Activated CD8-positive, alpha-beta memory T cell treated with anti-CD3 and anti-CD28 coated beads, Interleukin-2, amount 10 ng/mL, durations not matched to agents 7 days and 5 days (primary cell): ENCODE data around the gene GSAP. TPM values are rescaled to one million over a fixed set of nuclear protein-coding genes. Genes with fewer than 3 reads are reported as not detected.
"Not testable (repeated sequence)": the region's sequence is repeated elsewhere in the genome, so short reads cannot be mapped to it uniquely, and the experiment has no call there.

Source experiments
- ATAC-seq: fragments of 150-1000 bp; cut with Tn5 transposase; one replicate; pipeline ENCODE4 v1.10.0; 2021; ENCODE audit warnings: moderate library complexity
- CTCF ChIA-PET: fragments of 350-600 bp; sonication (Branson Sonifier 250); formaldehyde crosslinking; loops from one replicate; lab custom pipeline; 2021; ENCODE audit warnings: antibody characterized with exemption; lab: Charles Lee
- DNase-seq: peaks from one replicate; pipeline ENCODE4 v3.0.0-alpha.2; 2020
- H3K27ac Mint-ChIP-seq: one replicate; pipeline ENCODE4 v1.8.0; 2021; ENCODE audit warnings: mild to moderate bottlenecking, mixed read lengths
- H3K27me3 Mint-ChIP-seq: one replicate; pipeline ENCODE4 v1.8.0; 2021; ENCODE audit warnings: mixed read lengths
- H3K36me3 Mint-ChIP-seq: one replicate; pipeline ENCODE4 v1.8.0; 2021; ENCODE audit warnings: mild to moderate bottlenecking, mixed read lengths
- H3K4me1 Mint-ChIP-seq: one replicate; pipeline ENCODE4 v1.8.0; 2021; ENCODE audit warnings: mixed read lengths
- H3K4me3 Mint-ChIP-seq: one replicate; pipeline ENCODE4 v1.8.0; 2021; ENCODE audit warnings: mild to moderate bottlenecking, moderate library complexity, mixed read lengths
- H3K9me3 Mint-ChIP-seq: one replicate; pipeline ENCODE4 v1.8.0; 2022; ENCODE audit warnings: low read depth, mixed read lengths
- total RNA-seq, 2 experiments: library from RNA; stranded (reverse); gene quantifications; one replicate each; pipeline ENCODE4 v1.2.3, GENCODE V29; 2021

Gene GSAP
- total RNA-seq, 2 experiments from 2014 or later, result 3.5 to 4.0 TPM

GRCh38 chr7:77451950-77452349 lies 35.8 kb upstream of the GSAP start:
- H3K9me3 Mint-ChIP-seq, CTCF ChIA-PET, ATAC-seq, H3K27me3 Mint-ChIP-seq, H3K36me3 Mint-ChIP-seq, DNase-seq, H3K27ac Mint-ChIP-seq, H3K4me1 Mint-ChIP-seq: not testable (repeated sequence)
- H3K4me3 Mint-ChIP-seq, result peak overlapping the region; percentile 27

GRCh38 chr7:77450613-77451012 lies 34.5 kb upstream of the GSAP start:
- peaks cover 4% of the 10 kb centered on the region for H3K27me3 Mint-ChIP-seq
- CTCF ChIA-PET, result no interaction called here

GRCh38 chr7:77450054-77450453 lies 33.9 kb upstream of the GSAP start:
- peaks cover 4% of the 10 kb centered on the region for H3K4me1 Mint-ChIP-seq
- no peaks in the 10 kb centered on the region for H3K9me3 Mint-ChIP-seq
- H3K27ac Mint-ChIP-seq, result no peak overlapping the region
- ATAC-seq (no peak), DNase-seq (no peak)
- H3K4me3 Mint-ChIP-seq, result no peak overlapping the region
- H3K27me3 Mint-ChIP-seq, result peaks cover 3% of the 10 kb centered on the region
- CTCF ChIA-PET, result no interaction called here
- no peaks in the 10 kb centered on the region for H3K36me3 Mint-ChIP-seq

More at GRCh38 chr7:77450613-77451012, 34.5 kb upstream of the GSAP start:
- H3K36me3 Mint-ChIP-seq, result no peaks in the 10 kb centered on the region
- ATAC-seq (no peak), DNase-seq (no peak)
- H3K9me3 Mint-ChIP-seq, result no peaks in the 10 kb centered on the region
- H3K4me1 Mint-ChIP-seq, result peaks cover 4% of the 10 kb centered on the region
- no peak overlapping the region for H3K27ac Mint-ChIP-seq
- no peak overlapping the region for H3K4me3 Mint-ChIP-seq

- no peak overlapping the region for H3K4me3 Mint-ChIP-seq
- no peaks in the 10 kb centered on the region for H3K9me3 Mint-ChIP-seq
- DNase-seq (no peak), ATAC-seq (no peak)
- peaks cover 4% of the 10 kb centered on the region for H3K4me1 Mint-ChIP-seq
- no peak overlapping the region for H3K27ac Mint-ChIP-seq
- H3K27me3 Mint-ChIP-seq, result no peaks in the 10 kb centered on the region
- no peaks in the 10 kb centered on the region for H3K36me3 Mint-ChIP-seq
- CTCF ChIA-PET, result no interaction called here
Measured at GRCh38 chr7:77447616-77448015, 31.5 kb upstream of the GSAP start.

GRCh38 chr7:77444123-77444522 lies 28.0 kb upstream of the GSAP start:
- Mint-ChIP-seq H3K9me3 (no peaks in the 10 kb centered on the region), H3K27ac (no peak overlapping the region), H3K4me1 (peaks cover 5% of the 10 kb centered on the region), H3K4me3 (no peak overlapping the region), H3K27me3 (no peaks in the 10 kb centered on the region), H3K36me3 (no peaks in the 10 kb centered on the region)
- CTCF ChIA-PET, result no interaction called here
- ATAC-seq (no peak), DNase-seq (no peak)

- Mint-ChIP-seq H3K27me3 (no peaks in the 10 kb centered on the region), H3K4me3 (no peak overlapping the region), H3K36me3 (no peaks in the 10 kb centered on the region), H3K27ac (no peak overlapping the region), H3K4me1 (peaks cover 5% of the 10 kb centered on the region), H3K9me3 (no peaks in the 10 kb centered on the region)
- DNase-seq (no peak), ATAC-seq (no peak)
- CTCF ChIA-PET, result no interaction called here
Measured at GRCh38 chr7:77443042-77443441, 26.9 kb upstream of the GSAP start.

GRCh38 chr7:77442636-77443035 lies 26.5 kb upstream of the GSAP start:
- Mint-ChIP-seq H3K27ac (no peak overlapping the region), H3K36me3 (no peaks in the 10 kb centered on the region), H3K27me3 (no peaks in the 10 kb centered on the region), H3K9me3 (no peaks in the 10 kb centered on the region), H3K4me3 (no peak overlapping the region), H3K4me1 (peaks cover 5% of the 10 kb centered on the region)
- CTCF ChIA-PET, result no interaction called here
- no peak for DNase-seq
- ATAC-seq, result no peak

GRCh38 chr7:77441046-77441445 lies 24.9 kb upstream of the GSAP start:
- Mint-ChIP-seq H3K27me3 (no peaks in the 10 kb centered on the region), H3K4me1 (peaks cover 3% of the 10 kb centered on the region), H3K9me3 (no peaks in the 10 kb centered on the region), H3K36me3 (no peaks in the 10 kb centered on the region), H3K4me3 (no peak overlapping the region), H3K27ac (no peak overlapping the region)
- CTCF ChIA-PET, result no interaction called here
- DNase-seq (no peak), ATAC-seq (no peak)

- Mint-ChIP-seq H3K9me3 (no peaks in the 10 kb centered on the region), H3K36me3 (no peaks in the 10 kb centered on the region), H3K27me3 (peaks cover 2% of the 10 kb centered on the region), H3K27ac (no peak overlapping the region), H3K4me1 (peaks cover 3% of the 10 kb centered on the region), H3K4me3 (no peak overlapping the region)
- CTCF ChIA-PET, result no interaction called here
- ATAC-seq (no peak), DNase-seq (no peak)
Measured at GRCh38 chr7:77439572-77439971, 23.4 kb upstream of the GSAP start.

- ATAC-seq (no peak), DNase-seq (no peak)
- H3K27me3 Mint-ChIP-seq, result peaks cover 5% of the 10 kb centered on the region
- CTCF ChIA-PET, result no interaction called here
- no peak overlapping the region for H3K4me3 Mint-ChIP-seq
- H3K4me1 Mint-ChIP-seq, result peaks cover 3% of the 10 kb centered on the region
- H3K27ac Mint-ChIP-seq, result no peak overlapping the region
- H3K9me3 Mint-ChIP-seq, result no peaks in the 10 kb centered on the region
- H3K36me3 Mint-ChIP-seq, result no peaks in the 10 kb centered on the region
Measured at GRCh38 chr7:77438131-77438530, 22.0 kb upstream of the GSAP start.

- Mint-ChIP-seq H3K9me3 (no peaks in the 10 kb centered on the region), H3K27ac (no peak overlapping the region), H3K4me3 (no peak overlapping the region), H3K27me3 (peaks cover 8% of the 10 kb centered on the region), H3K4me1 (peaks cover 5% of the 10 kb centered on the region), H3K36me3 (no peaks in the 10 kb centered on the region)
- CTCF ChIA-PET, result interaction anchor here (0.6 kb wide), 1 partner anchor 524 kb away, joined by 7 read pairs; no protein-coding TSS in a partner anchor
- no peak for DNase-seq
- no peak for ATAC-seq
Measured at GRCh38 chr7:77434570-77435275, 18.6 kb upstream of the GSAP start.

GRCh38 chr7:77433901-77434300 lies 17.8 kb upstream of the GSAP start:
- Mint-ChIP-seq H3K36me3 (peaks cover 2% of the 10 kb centered on the region), H3K4me1 (peaks cover 11% of the 10 kb centered on the region), H3K27me3 (peaks cover 8% of the 10 kb centered on the region), H3K27ac (no peak overlapping the region), H3K4me3 (no peak overlapping the region), H3K9me3 (no peaks in the 10 kb centered on the region)
- CTCF ChIA-PET, result no interaction called here
- DNase-seq (no peak), ATAC-seq (no peak)

- Mint-ChIP-seq H3K36me3 (peaks cover 3% of the 10 kb centered on the region), H3K27ac (no peak overlapping the region), H3K4me1 (peaks cover 30% of the 10 kb centered on the region), H3K9me3 (no peaks in the 10 kb centered on the region), H3K4me3 (no peak overlapping the region), H3K27me3 (peaks cover 8% of the 10 kb centered on the region)
- ATAC-seq, result no peak
- CTCF ChIA-PET, result no interaction called here
- no peak for DNase-seq
Measured at GRCh38 chr7:77430927-77431326, 14.8 kb upstream of the GSAP start.

- no peak overlapping the region for H3K27ac Mint-ChIP-seq
- ATAC-seq (no peak), DNase-seq (no peak)
- H3K4me3 Mint-ChIP-seq, result no peak overlapping the region
- peaks cover 30% of the 10 kb centered on the region for H3K4me1 Mint-ChIP-seq
- H3K9me3 Mint-ChIP-seq, result no peaks in the 10 kb centered on the region
- peaks cover 6% of the 10 kb centered on the region for H3K27me3 Mint-ChIP-seq
- CTCF ChIA-PET, result interaction anchor here (0.9 to 1.3 kb wide), 2 partner anchors 10 to 14 kb away, joined by 3 to 6 read pairs; no protein-coding TSS in a partner anchor
- H3K36me3 Mint-ChIP-seq, result peaks cover 3% of the 10 kb centered on the region
Measured at GRCh38 chr7:77428777-77429231, 12.7 kb upstream of the GSAP start.
